WERI-Rb-1 (cell line): ENCODE data around the gene CELSR1.

Source experiments
- DNase-seq: peaks from one replicate; pipeline ENCODE4 v3.0.0-alpha.2; 2020
- H3K27ac ChIP-seq: fragments of 250-450 bp; sonication (Bioruptor Pico); 2 replicates; pipeline ENCODE4 v1.5.1; 2020; ENCODE audit warnings: mild to moderate bottlenecking, moderate library complexity
- H3K27me3 ChIP-seq: fragments of 250-450 bp; sonication (Bioruptor Pico); 2 replicates; pipeline ENCODE4 v1.5.1; 2021; ENCODE audit warnings: mild to moderate bottlenecking, low read depth, moderate library complexity; ENCODE audit not compliant: insufficient read depth, severe bottlenecking
- H3K36me3 ChIP-seq: fragments of 250-450 bp; sonication (Bioruptor Pico); 2 replicates; pipeline ENCODE4 v1.5.1; 2020; ENCODE audit warnings: mild to moderate bottlenecking, moderate library complexity
- H3K4me3 ChIP-seq: 2 replicates; pipeline ENCODE4 v1.5.1; 2011; ENCODE audit warnings: low read depth, mild to moderate bottlenecking, control low read depth, low read length
- H3K9me3 ChIP-seq: fragments of 250-450 bp; sonication (Bioruptor Pico); 2 replicates; pipeline ENCODE4 v1.5.1; 2021; ENCODE audit warnings: mild to moderate bottlenecking, moderate library complexity; ENCODE audit not compliant: severe bottlenecking
- CTCF ChIP-seq: IDR thresholded peaks from 2 replicates; pipeline ENCODE4 v1.5.1; 2011; ENCODE audit warnings: low read depth, mild to moderate bottlenecking, control low read depth, inconsistent platforms, low read length

The CELSR1 gene

GRCh38 chr22:46439576-46440465, 97.6 kb downstream of the CELSR1 start:
- no peak for DNase-seq
- Histone ChIP-seq H3K36me3 (no peaks in the 10 kb centered on the region), H3K4me3 (no peak overlapping the region), H3K9me3 (no peaks in the 10 kb centered on the region), H3K27ac (no peak overlapping the region), H3K27me3 (no peaks in the 10 kb centered on the region)
- TF ChIP-seq CTCF: no peak

GRCh38 chr22:46439111-46439510, 98.3 kb downstream of the CELSR1 start:
- Histone ChIP-seq H3K27ac (no peak overlapping the region), H3K9me3 (no peaks in the 10 kb centered on the region), H3K36me3 (no peaks in the 10 kb centered on the region), H3K4me3 (no peak overlapping the region), H3K27me3 (no peaks in the 10 kb centered on the region)
- DNase-seq: no peak
- no peak for TF ChIP-seq CTCF

- Histone ChIP-seq H3K4me3 (no peak overlapping the region), H3K27me3 (no peaks in the 10 kb centered on the region), H3K36me3 (no peaks in the 10 kb centered on the region)
Measured at GRCh38 chr22:46437671-46438440, 99.6 kb downstream of the CELSR1 start.

GRCh38 chr22:46436595-46437175, 100.7 kb downstream of the CELSR1 start:
- H3K36me3 ChIP-seq: no peaks in the 10 kb centered on the region
- no peak overlapping the region for H3K27ac ChIP-seq
- H3K27me3 ChIP-seq: no peaks in the 10 kb centered on the region
- TF ChIP-seq CTCF: no peak
- no peak for DNase-seq
- H3K4me3 ChIP-seq: no peak overlapping the region
- no peaks in the 10 kb centered on the region for H3K9me3 ChIP-seq

More at GRCh38 chr22:46437671-46438440, 99.6 kb downstream of the CELSR1 start:
- Histone ChIP-seq H3K27ac (no peak overlapping the region), H3K9me3 (no peaks in the 10 kb centered on the region)
- no peak for TF ChIP-seq CTCF
- DNase-seq: no peak

GRCh38 chr22:46433318-46433717, 104.1 kb downstream of the CELSR1 start:
- TF ChIP-seq CTCF: no peak
- no peaks in the 10 kb centered on the region for H3K36me3 ChIP-seq
- no peak overlapping the region for H3K27ac ChIP-seq
- DNase-seq: no peak
- no peaks in the 10 kb centered on the region for H3K9me3 ChIP-seq
- no peaks in the 10 kb centered on the region for H3K27me3 ChIP-seq
- H3K4me3 ChIP-seq: no peak overlapping the region
